Mucosa of stomach (tissue), 1 donor: ENCODE results near the gene BMI1.

ENCODE experiments used
- H3K27me3 ChIP-seq: one replicate; pipeline ENCODE4 v1.7.0; 2013; ENCODE audit warnings: mild to moderate bottlenecking, low read length; ENCODE audit not compliant: control insufficient read depth, insufficient read depth
- H3K36me3 ChIP-seq: one replicate; pipeline ENCODE4 v1.7.0; 2013; ENCODE audit warnings: low read length; ENCODE audit not compliant: control insufficient read depth, insufficient read depth
- H3K4me1 ChIP-seq: one replicate; pipeline ENCODE4 v1.7.0; 2013; ENCODE audit warnings: mild to moderate bottlenecking, low read length; ENCODE audit not compliant: control insufficient read depth, insufficient read depth
- H3K4me3 ChIP-seq: one replicate; pipeline ENCODE4 v1.7.0; 2013; ENCODE audit warnings: low read length
- H3K9ac ChIP-seq: one replicate; pipeline ENCODE4 v1.7.0; 2013; ENCODE audit warnings: mild to moderate bottlenecking, low read length, moderate library complexity
- H3K9me3 ChIP-seq: one replicate; pipeline ENCODE4 v1.7.0; 2013; ENCODE audit warnings: mild to moderate bottlenecking, low read length, moderate library complexity; ENCODE audit not compliant: control insufficient read depth
- donor health status: Pancreatic carcinoma.

The BMI1 gene

GRCh38 chr10:22366435-22366703 is 45.5 kb downstream of the BMI1 start:
- Histone ChIP-seq H3K4me3 (no peak overlapping the region), H3K4me1 (no peaks in the 10 kb centered on the region), H3K27me3 (no peaks in the 10 kb centered on the region)

GRCh38 chr10:22366771-22367170 is 45.9 kb downstream of the BMI1 start:
- H3K27me3 ChIP-seq: no peaks in the 10 kb centered on the region
- no peak overlapping the region for H3K4me3 ChIP-seq
- no peaks in the 10 kb centered on the region for H3K4me1 ChIP-seq
- H3K9me3 ChIP-seq: no peaks in the 10 kb centered on the region
- no peaks in the 10 kb centered on the region for H3K36me3 ChIP-seq
- H3K9ac ChIP-seq: no peak overlapping the region

More at GRCh38 chr10:22366435-22366703, 45.5 kb downstream of the BMI1 start:
- no peak overlapping the region for H3K9ac ChIP-seq
- no peaks in the 10 kb centered on the region for H3K36me3 ChIP-seq
- H3K9me3 ChIP-seq: no peaks in the 10 kb centered on the region

- Histone ChIP-seq H3K9me3 (no peaks in the 10 kb centered on the region), H3K36me3 (no peaks in the 10 kb centered on the region), H3K9ac (no peak overlapping the region), H3K4me3 (no peak overlapping the region), H3K4me1 (no peaks in the 10 kb centered on the region), H3K27me3 (no peaks in the 10 kb centered on the region)
Measured at GRCh38 chr10:22367471-22367870, 46.6 kb downstream of the BMI1 start.

- no peaks in the 10 kb centered on the region for H3K9me3 ChIP-seq
- no peak overlapping the region for H3K4me3 ChIP-seq
- no peaks in the 10 kb centered on the region for H3K36me3 ChIP-seq
- H3K9ac ChIP-seq: no peak overlapping the region
- no peaks in the 10 kb centered on the region for H3K27me3 ChIP-seq
- no peaks in the 10 kb centered on the region for H3K4me1 ChIP-seq
Measured at GRCh38 chr10:22368402-22368801, 47.5 kb downstream of the BMI1 start.

- Histone ChIP-seq H3K4me1 (no peaks in the 10 kb centered on the region), H3K36me3 (no peaks in the 10 kb centered on the region), H3K9me3 (no peaks in the 10 kb centered on the region), H3K9ac (no peak overlapping the region), H3K27me3 (no peaks in the 10 kb centered on the region), H3K4me3 (no peak overlapping the region)
Measured at GRCh38 chr10:22368981-22369380, 48.1 kb downstream of the BMI1 start.

- Histone ChIP-seq H3K9me3 (no peaks in the 10 kb centered on the region), H3K36me3 (no peaks in the 10 kb centered on the region), H3K27me3 (no peaks in the 10 kb centered on the region), H3K4me1 (no peaks in the 10 kb centered on the region), H3K4me3 (no peak overlapping the region), H3K9ac (no peak overlapping the region)
Measured at GRCh38 chr10:22369434-22370072, 48.7 kb downstream of the BMI1 start.

- H3K4me1 ChIP-seq: no peaks in the 10 kb centered on the region
- H3K9me3 ChIP-seq: no peaks in the 10 kb centered on the region
- no peak overlapping the region for H3K9ac ChIP-seq
- H3K4me3 ChIP-seq: no peak overlapping the region
- no peaks in the 10 kb centered on the region for H3K36me3 ChIP-seq
- no peaks in the 10 kb centered on the region for H3K27me3 ChIP-seq
Measured at GRCh38 chr10:22370320-22370719, 49.4 kb downstream of the BMI1 start.

- Histone ChIP-seq H3K9me3 (no peaks in the 10 kb centered on the region), H3K27me3 (no peaks in the 10 kb centered on the region), H3K9ac (no peak overlapping the region), H3K4me3 (no peak overlapping the region), H3K36me3 (no peaks in the 10 kb centered on the region), H3K4me1 (no peaks in the 10 kb centered on the region)
Measured at GRCh38 chr10:22372298-22372697, 51.4 kb downstream of the BMI1 start.

- Histone ChIP-seq H3K9me3 (no peaks in the 10 kb centered on the region), H3K4me1 (no peaks in the 10 kb centered on the region), H3K36me3 (no peaks in the 10 kb centered on the region), H3K4me3 (no peak overlapping the region), H3K9ac (no peak overlapping the region), H3K27me3 (no peaks in the 10 kb centered on the region)
Measured at GRCh38 chr10:22372917-22373316, 52.0 kb downstream of the BMI1 start.

GRCh38 chr10:22374489-22375126 is 53.7 kb downstream of the BMI1 start:
- H3K9me3 ChIP-seq: no peaks in the 10 kb centered on the region

GRCh38 chr10:22379059-22379458 is 58.2 kb downstream of the BMI1 start:
- Histone ChIP-seq H3K36me3 (no peaks in the 10 kb centered on the region), H3K4me3 (no peak overlapping the region), H3K4me1 (no peaks in the 10 kb centered on the region), H3K9me3 (no peaks in the 10 kb centered on the region), H3K27me3 (no peaks in the 10 kb centered on the region), H3K9ac (no peak overlapping the region)

More at GRCh38 chr10:22374489-22375126, 53.7 kb downstream of the BMI1 start:
- no peaks in the 10 kb centered on the region for H3K27me3 ChIP-seq
- no peaks in the 10 kb centered on the region for H3K36me3 ChIP-seq
- H3K9ac ChIP-seq: no peak overlapping the region
- H3K4me1 ChIP-seq: no peaks in the 10 kb centered on the region
- H3K4me3 ChIP-seq: no peak overlapping the region
